ENCODE results near the gene ITPKB. TPM values are rescaled to one million over a fixed set of nuclear protein-coding genes. Genes with fewer than 3 reads are reported as not detected.

ITPKB gene
- total RNA-seq, 1 experiment from 2014 or later: 4.4 TPM

DNA sequence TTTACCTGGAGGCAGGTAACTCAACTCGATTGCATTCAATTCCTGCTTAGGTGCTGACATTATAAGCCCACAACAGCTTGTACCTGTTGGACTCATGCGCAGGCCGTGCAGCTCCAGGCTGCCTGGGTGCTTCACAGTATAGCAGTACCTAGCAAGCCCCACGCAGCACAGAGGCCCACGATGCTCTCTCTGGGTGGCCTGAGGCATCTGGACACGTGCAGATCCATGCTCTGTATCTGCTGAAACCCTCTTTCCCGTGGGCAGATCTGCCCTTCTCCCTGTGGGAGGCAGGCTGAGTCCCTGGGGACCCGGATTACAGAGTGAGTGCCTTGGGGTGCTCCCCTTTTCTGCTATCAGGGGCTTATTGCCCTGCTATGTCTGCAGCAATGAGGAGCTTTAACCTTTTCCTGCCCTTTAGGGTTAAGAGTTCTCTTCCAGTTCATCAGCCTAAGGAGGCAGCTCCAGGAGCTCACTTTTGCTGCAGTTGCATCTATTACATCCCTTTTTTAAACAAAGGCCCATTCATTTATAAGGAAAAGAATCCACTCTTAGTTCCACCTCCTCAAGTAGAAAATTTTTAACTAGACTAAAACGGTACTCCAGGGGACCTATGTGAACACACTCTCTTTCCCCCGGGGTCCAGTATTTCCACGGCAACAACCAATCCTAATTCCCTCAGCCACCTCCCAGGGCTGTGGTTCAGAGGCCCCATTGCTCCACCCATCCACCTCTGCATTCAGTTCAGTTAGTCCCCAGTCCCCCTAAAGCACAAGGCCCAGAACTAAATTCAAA is 19.3 kb downstream of the ITPKB start:
- no TSS peak for BruUV-seq (replicated peaks)
- TF ChIP-seq, protein P1, sequence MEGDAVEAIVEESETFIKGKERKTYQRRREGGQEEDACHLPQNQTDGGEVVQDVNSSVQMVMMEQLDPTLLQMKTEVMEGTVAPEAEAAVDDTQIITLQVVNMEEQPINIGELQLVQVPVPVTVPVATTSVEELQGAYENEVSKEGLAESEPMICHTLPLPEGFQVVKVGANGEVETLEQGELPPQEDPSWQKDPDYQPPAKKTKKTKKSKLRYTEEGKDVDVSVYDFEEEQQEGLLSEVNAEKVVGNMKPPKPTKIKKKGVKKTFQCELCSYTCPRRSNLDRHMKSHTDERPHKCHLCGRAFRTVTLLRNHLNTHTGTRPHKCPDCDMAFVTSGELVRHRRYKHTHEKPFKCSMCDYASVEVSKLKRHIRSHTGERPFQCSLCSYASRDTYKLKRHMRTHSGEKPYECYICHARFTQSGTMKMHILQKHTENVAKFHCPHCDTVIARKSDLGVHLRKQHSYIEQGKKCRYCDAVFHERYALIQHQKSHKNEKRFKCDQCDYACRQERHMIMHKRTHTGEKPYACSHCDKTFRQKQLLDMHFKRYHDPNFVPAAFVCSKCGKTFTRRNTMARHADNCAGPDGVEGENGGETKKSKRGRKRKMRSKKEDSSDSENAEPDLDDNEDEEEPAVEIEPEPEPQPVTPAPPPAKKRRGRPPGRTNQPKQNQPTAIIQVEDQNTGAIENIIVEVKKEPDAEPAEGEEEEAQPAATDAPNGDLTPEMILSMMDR (IDR thresholded peaks at IDR 0.05; ENCODE audit: insufficient read depth in 1 of 2, low read depth in 1 of 2, low read length in 1 of 2, severe bottlenecking in 1 of 2, unreplicated experiment in 1 of 2): no peak
- DNase-seq: no peak
- Histone ChIP-seq H3K4me3 (ENCODE audit: low read depth, low read length) (no peak overlapping the region), H3K27me3 (replicated peaks; ENCODE audit: control insufficient read depth, insufficient read depth, low read length) (no peaks in the 10 kb centered on the region), H3K36me3 (ENCODE audit: control insufficient read depth, insufficient read depth, low read length) (no peaks in the 10 kb centered on the region), H3K4me1 (peaks cover 10% of the 10 kb centered on the region; the same call in 1 of the 2 replicates), H3K9me3 (no peaks in the 10 kb centered on the region)
- H3K9me3 Mint-ChIP-seq (ENCODE audit: unreplicated experiment): no peaks in the 10 kb centered on the region
- CTCF ChIA-PET: no interaction called here
- H3K4me3 Mint-ChIP-seq (ENCODE audit: unreplicated experiment): no peak overlapping the region
- intact Hi-C loops (cut with micrococcal nuclease; ENCODE audit: unreplicated experiment): no loop called here
- no peak overlapping the region for H3K27ac Mint-ChIP-seq (ENCODE audit: unreplicated experiment)
- POLR2A ChIA-PET: no interaction called here
- H3K4me1 Mint-ChIP-seq (ENCODE audit: low read depth, unreplicated experiment): no peaks in the 10 kb centered on the region
- no peaks in the 10 kb centered on the region for H3K36me3 Mint-ChIP-seq (ENCODE audit: insufficient read depth, unreplicated experiment)
- no peaks in the 10 kb centered on the region for H3K27me3 Mint-ChIP-seq (ENCODE audit: insufficient read depth, unreplicated experiment)

DNA sequence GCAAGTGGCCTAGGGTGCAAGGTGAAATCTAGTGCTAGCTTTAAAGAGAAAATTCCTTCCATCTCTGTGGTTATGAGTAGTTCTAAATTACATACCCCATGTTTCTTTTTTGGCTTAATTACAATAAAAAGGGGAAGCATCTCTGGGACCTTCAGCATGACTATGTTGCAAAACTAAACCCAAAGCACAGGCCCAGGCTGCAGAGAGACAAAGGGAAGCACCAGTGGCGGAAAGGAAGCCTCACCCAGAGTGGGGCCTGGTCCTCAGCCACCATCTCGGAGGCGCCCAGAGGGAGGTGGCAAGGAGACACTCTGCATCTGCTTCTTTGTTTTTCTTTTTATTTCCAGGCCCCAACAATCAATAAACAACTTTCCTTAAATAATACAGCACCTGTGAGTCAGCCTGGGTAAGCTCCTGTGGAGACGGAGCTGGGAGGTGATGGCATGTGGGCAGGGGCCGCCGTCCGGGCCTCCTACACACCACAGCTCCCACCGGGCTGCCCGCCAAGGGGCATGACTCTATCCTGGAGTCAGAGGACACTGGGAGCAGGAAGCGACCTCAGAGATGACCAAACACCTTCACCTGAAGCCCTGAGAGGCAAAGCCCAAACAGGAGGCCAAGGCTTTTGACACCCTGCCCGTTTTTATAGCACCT is 21.7 kb downstream of the ITPKB start:
- Histone ChIP-seq H3K27me3 (replicated peaks; ENCODE audit: control insufficient read depth, insufficient read depth, low read length) (no peaks in the 10 kb centered on the region), H3K36me3 (ENCODE audit: control insufficient read depth, insufficient read depth, low read length) (no peaks in the 10 kb centered on the region), H3K4me1 (no peaks in the 10 kb centered on the region), H3K9me3 (no peaks in the 10 kb centered on the region), H3K4me3 (ENCODE audit: low read depth, low read length) (no peak overlapping the region)
- no peaks in the 10 kb centered on the region for H3K9me3 Mint-ChIP-seq (ENCODE audit: unreplicated experiment)
- H3K27ac Mint-ChIP-seq (ENCODE audit: unreplicated experiment): no peak overlapping the region
- no peaks in the 10 kb centered on the region for H3K4me1 Mint-ChIP-seq (ENCODE audit: low read depth, unreplicated experiment)
- no peak for DNase-seq
- H3K27me3 Mint-ChIP-seq (ENCODE audit: insufficient read depth, unreplicated experiment): no peaks in the 10 kb centered on the region
- H3K36me3 Mint-ChIP-seq (ENCODE audit: insufficient read depth, unreplicated experiment): no peaks in the 10 kb centered on the region
- no peak overlapping the region for H3K4me3 Mint-ChIP-seq (ENCODE audit: unreplicated experiment)
- BruUV-seq (replicated peaks): no TSS peak
- TF ChIP-seq, protein P1 (IDR thresholded peaks at IDR 0.05; ENCODE audit: insufficient read depth in 1 of 2, low read depth in 1 of 2, low read length in 1 of 2, severe bottlenecking in 1 of 2, unreplicated experiment in 1 of 2): no peak
- CTCF ChIA-PET: no interaction called here
- intact Hi-C loops (cut with micrococcal nuclease; ENCODE audit: unreplicated experiment): no loop called here
- POLR2A ChIA-PET: no interaction called here

DNA sequence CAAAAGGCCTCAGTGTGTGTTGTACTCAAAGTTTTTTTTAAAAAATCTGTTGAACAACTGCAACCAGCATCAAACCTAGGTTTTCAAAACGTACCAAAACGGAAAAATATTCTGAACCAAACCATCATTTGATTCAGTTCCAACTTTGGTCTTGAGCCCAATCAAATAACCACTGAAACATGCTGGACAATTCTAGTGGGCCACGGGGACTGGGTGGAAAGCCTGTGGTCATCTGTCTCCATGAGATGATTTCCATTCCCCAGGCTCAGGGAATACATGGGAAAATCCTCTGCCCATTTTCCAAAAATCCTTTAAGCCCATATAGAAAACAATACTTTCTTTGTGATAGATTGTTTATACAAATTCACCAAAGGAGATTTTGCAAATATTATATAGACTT is 22.5 kb downstream of the ITPKB start:
- H3K9me3 Mint-ChIP-seq (ENCODE audit: unreplicated experiment): no peaks in the 10 kb centered on the region
- no peak overlapping the region for H3K4me3 Mint-ChIP-seq (ENCODE audit: unreplicated experiment)
- no peaks in the 10 kb centered on the region for H3K4me1 ChIP-seq
- no peak overlapping the region for H3K4me3 ChIP-seq (ENCODE audit: low read depth, low read length)
- ChIA-PET POLR2A (no interaction called here), CTCF (no interaction called here)
- BruUV-seq (replicated peaks): no TSS peak
- H3K27me3 Mint-ChIP-seq (ENCODE audit: insufficient read depth, unreplicated experiment): no peaks in the 10 kb centered on the region
- H3K36me3 ChIP-seq (ENCODE audit: control insufficient read depth, insufficient read depth, low read length): no peaks in the 10 kb centered on the region
- TF ChIP-seq, protein P1 (IDR thresholded peaks at IDR 0.05; ENCODE audit: insufficient read depth in 1 of 2, low read depth in 1 of 2, low read length in 1 of 2, severe bottlenecking in 1 of 2, unreplicated experiment in 1 of 2): no peak
- H3K27me3 ChIP-seq (replicated peaks; ENCODE audit: control insufficient read depth, insufficient read depth, low read length): no peaks in the 10 kb centered on the region
- intact Hi-C loops (cut with micrococcal nuclease; ENCODE audit: unreplicated experiment): no loop called here
- H3K4me1 Mint-ChIP-seq (ENCODE audit: low read depth, unreplicated experiment): no peaks in the 10 kb centered on the region
- DNase-seq: no peak
- H3K36me3 Mint-ChIP-seq (ENCODE audit: insufficient read depth, unreplicated experiment): no peaks in the 10 kb centered on the region
- no peak overlapping the region for H3K27ac Mint-ChIP-seq (ENCODE audit: unreplicated experiment)
- H3K9me3 ChIP-seq: no peaks in the 10 kb centered on the region
